Colonic mucosa (tissue), 4 donors: Measurements from ENCODE around the gene RNF182. TPM values are rescaled to one million over a fixed set of nuclear protein-coding genes. Genes with fewer than 3 reads are reported as not detected.

Source experiments
- DNase-seq: peaks from one replicate; pipeline ENCODE4 v3.0.0-alpha.2; 2020
- H3K27ac ChIP-seq: fragments of 200-600 bp; one replicate; pipeline ENCODE4 v1.8.0; 2021
- H3K27me3 ChIP-seq: fragments of 200-600 bp; one replicate; pipeline ENCODE4 v1.8.0; 2021
- H3K36me3 ChIP-seq: fragments of 200-600 bp; one replicate; pipeline ENCODE4 v1.8.0; 2021
- H3K4me1 ChIP-seq: fragments of 200-600 bp; one replicate; pipeline ENCODE4 v1.8.0; 2021; ENCODE audit warnings: mild to moderate bottlenecking
- H3K4me3 ChIP-seq: fragments of 200-600 bp; one replicate; pipeline ENCODE4 v1.8.0; 2021
- H3K9ac ChIP-seq, 2 donors: one replicate each; pipeline ENCODE4 v1.7.0; 2013; ENCODE audit warnings: control low read depth in 2 of 2, low read depth in 2 of 2, low read length in 2 of 2
- H3K9me3 ChIP-seq: fragments of 200-600 bp; one replicate; pipeline ENCODE4 v1.8.0; 2021
- CTCF ChIP-seq: fragments of 200-600 bp; IDR thresholded peaks from one replicate; pipeline ENCODE4 v1.8.0; 2022; ENCODE audit warnings: antibody characterized with exemption, mild to moderate bottlenecking
- intact Hi-C: fragments of 100-400 bp; cut with DNase I; formaldehyde crosslinking; loops from one replicate; pipeline ENCODE4 v1.14.1; 2022
- total RNA-seq, 2 donors: library from RNA; stranded (reverse); fragmentation: NEBNext Ultra II Directional in 1 of 2; extraction: Animal tissue kit (Norgen Biotek cat#: 25700) in 1 of 2; gene quantifications; one replicate each; pipeline ENCODE4 v1.2.1, GENCODE V29; 2021
- donor health status: healthy.
- donor health status: DM: no; HTN: no; CAD: no.
- donor health status: DM: no; HTN: no; CAD: no.

The RNF182 gene
- total RNA-seq, 2 donors from 2014 or later = not detected

- no peak for DNase-seq
- H3K4me1 ChIP-seq = no peaks in the 10 kb centered on the region
- no peaks in the 10 kb centered on the region for H3K36me3 ChIP-seq
- H3K27ac ChIP-seq = no peak overlapping the region
- no peak for TF ChIP-seq CTCF
- H3K4me3 ChIP-seq = no peak overlapping the region
- intact Hi-C loops = loop anchor here (5.0 kb wide), 1 partner anchor 156 kb away; no protein-coding TSS in a partner anchor
- no peaks in the 10 kb centered on the region for H3K9me3 ChIP-seq
- no peak overlapping the region for H3K9ac ChIP-seq
- no peaks in the 10 kb centered on the region for H3K27me3 ChIP-seq
Measured at GRCh38 chr6:13911337-13911736, 13.4 kb upstream of the RNF182 start.

DNA sequence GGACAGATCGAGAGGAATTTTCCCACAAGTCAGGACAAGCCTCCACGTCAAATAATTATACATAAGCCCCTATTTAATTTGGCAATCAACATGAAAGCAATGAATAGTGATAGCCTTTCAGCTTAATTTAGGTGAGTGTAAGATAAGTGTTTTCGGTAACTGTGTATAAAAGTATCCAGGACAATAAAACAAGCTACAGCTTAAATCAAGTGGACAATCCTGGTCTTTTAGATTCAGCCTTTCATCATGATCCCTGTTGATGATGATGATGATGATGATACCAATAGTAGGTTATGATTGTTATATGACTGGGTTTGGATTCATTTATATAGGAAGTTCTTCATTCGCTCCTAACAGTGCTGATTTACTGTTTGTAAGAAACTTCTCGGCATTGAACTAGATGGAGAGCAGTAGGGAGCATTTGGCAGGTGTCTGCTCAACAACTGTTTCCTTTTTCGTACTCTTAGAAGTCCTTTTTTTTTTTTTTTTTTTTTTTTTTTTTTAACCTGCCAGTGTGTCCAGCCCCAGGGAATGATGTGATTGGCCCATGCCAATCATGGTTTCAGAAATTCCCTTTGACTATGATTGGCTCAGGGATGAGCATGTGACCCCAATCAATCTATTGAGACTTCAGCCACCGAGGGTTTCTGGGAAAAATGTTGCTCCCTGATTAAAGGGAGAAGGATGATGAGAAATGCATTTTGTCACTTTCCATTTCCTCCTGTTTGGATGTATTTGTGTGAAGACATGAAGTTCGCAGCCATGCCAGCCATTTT, 11.3 kb upstream of the RNF182 start:
- Histone ChIP-seq H3K36me3 (no peaks in the 10 kb centered on the region), H3K27me3 (no peaks in the 10 kb centered on the region), H3K9ac (no peak overlapping the region), H3K4me1 (no peaks in the 10 kb centered on the region), H3K4me3 (no peak overlapping the region), H3K9me3 (no peaks in the 10 kb centered on the region), H3K27ac (no peak overlapping the region)
- DNase-seq = no peak
- intact Hi-C loops = loop anchor here (5.0 kb wide), 1 partner anchor 154 kb away; no protein-coding TSS in a partner anchor
- TF ChIP-seq CTCF = no peak

DNA sequence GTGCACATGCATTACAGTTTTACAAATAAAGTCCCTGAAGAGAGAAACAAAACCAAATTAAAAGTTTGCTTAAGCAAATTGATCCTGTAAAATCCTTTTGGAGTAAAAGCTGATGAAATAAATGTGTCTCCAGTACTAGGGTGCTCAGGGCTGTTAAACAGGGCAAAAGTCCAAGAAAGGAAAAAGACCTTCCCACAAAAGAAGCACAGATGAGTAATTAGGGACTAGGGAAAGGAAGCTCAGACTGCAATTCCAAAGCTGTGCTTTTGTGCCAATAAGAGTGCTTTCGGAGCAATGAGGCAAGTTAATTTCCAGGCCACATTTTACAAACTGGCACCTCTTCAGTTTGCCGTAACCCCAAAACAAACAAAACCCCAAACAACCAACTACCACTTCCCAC, 10.4 kb upstream of the RNF182 start:
- Histone ChIP-seq H3K27me3 (no peaks in the 10 kb centered on the region), H3K9ac (no peak overlapping the region), H3K36me3 (no peaks in the 10 kb centered on the region), H3K4me3 (no peak overlapping the region), H3K4me1 (no peaks in the 10 kb centered on the region), H3K27ac (no peak overlapping the region), H3K9me3 (no peaks in the 10 kb centered on the region)
- no peak for TF ChIP-seq CTCF
- no peak for DNase-seq
- intact Hi-C loops = loop anchor here (5.0 kb wide), 1 partner anchor 153 kb away; no protein-coding TSS in a partner anchor

GRCh38 chr6:13915561-13916229, 9.1 kb upstream of the RNF182 start:
- Histone ChIP-seq H3K4me1 (no peaks in the 10 kb centered on the region), H3K9ac (no peak overlapping the region), H3K27ac (no peak overlapping the region), H3K27me3 (peaks cover 3% of the 10 kb centered on the region), H3K9me3 (no peaks in the 10 kb centered on the region), H3K4me3 (no peak overlapping the region), H3K36me3 (no peaks in the 10 kb centered on the region)
- no peak for DNase-seq
- TF ChIP-seq CTCF = no peak
- intact Hi-C loops = no loop called here

DNA sequence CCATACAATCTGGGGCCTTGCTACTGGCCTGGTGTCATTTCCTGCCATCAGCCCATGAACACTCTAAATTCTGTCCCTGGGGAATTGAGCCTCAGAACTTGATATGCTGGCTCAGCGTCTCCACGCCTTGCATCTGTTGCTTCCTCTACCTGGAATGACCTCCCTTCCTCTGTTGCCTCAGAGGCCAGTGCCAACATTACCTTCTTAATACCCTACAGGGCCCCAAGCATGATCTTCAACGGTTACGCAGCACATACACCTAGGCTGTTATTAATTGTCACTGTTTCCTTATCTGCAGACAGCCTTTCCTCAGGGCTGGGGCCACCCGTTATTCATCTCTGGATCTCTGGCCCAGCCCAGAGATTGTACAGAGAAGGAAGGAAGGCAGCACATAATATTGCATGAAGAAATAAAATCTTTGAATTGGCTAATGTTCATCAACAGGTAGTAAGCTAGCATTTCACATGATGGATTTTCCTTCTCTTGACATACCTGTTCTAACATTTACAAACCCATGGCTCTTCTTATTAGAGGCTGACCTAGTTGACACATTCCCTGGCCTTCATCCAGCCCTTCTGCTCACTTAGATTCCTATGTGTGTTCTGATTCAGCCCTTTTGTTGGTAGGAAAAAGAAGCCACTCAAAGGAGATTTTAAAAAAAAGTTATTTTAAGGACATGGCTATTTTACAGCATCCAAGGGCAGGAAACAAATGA, 8.4 kb upstream of the RNF182 start:
- H3K27me3 ChIP-seq = peaks cover 7% of the 10 kb centered on the region
- no peak for DNase-seq
- H3K4me1 ChIP-seq = no peaks in the 10 kb centered on the region
- H3K36me3 ChIP-seq = no peaks in the 10 kb centered on the region
- no peak overlapping the region for H3K9ac ChIP-seq
- no peak for TF ChIP-seq CTCF
- no peak overlapping the region for H3K4me3 ChIP-seq
- no peak overlapping the region for H3K27ac ChIP-seq
- intact Hi-C loops = no loop called here
- no peaks in the 10 kb centered on the region for H3K9me3 ChIP-seq
